ENCODE results near the gene RAI1.

- TF ChIP-seq POLR2AphosphoS5 (IDR thresholded peaks at IDR 0.05; ENCODE audit: borderline replicate concordance, low read depth, low read length) (no peak), EZH2 (IDR thresholded peaks at IDR 0.05) (no peak), FOXP2 (optimal IDR thresholded peaks at IDR 0.05; ENCODE audit: control extremely low read depth, extremely low read length, insufficient read depth) (no peak)
Measured at GRCh38 chr17:17730250-17730935, 49.1 kb downstream of the RAI1 start.
